ENCODE data around the gene TSACC.

DNA sequence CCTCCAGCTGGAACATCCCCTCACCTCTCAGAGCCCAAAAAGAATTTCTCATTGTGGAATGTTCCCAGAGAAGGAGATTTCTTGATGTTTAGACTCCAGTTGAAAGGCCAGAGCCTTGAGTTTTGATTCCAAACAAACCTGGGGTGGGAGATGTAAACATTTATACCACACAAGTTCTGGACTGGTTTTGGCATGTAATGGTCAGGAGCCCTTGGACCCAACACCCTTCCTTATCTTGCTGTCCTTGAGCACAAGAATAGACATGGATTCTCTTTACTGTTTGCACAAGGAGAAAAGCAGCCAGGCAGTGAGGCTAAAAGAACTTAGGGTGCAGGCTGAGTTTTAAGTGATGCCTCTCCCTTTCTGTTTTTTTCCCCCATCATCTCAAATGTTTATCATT, 35.2 kb downstream of the TSACC start:
- TF ChIP-seq SIN3A (IDR thresholded peaks at IDR 0.05; ENCODE audit: borderline replicate concordance, insufficient read depth, low read length) (no peak), POLR2AphosphoS5 (IDR thresholded peaks at IDR 0.05; ENCODE audit: low read depth, low read length) (no peak)
- TF ChIP-seq, protein P1, sequence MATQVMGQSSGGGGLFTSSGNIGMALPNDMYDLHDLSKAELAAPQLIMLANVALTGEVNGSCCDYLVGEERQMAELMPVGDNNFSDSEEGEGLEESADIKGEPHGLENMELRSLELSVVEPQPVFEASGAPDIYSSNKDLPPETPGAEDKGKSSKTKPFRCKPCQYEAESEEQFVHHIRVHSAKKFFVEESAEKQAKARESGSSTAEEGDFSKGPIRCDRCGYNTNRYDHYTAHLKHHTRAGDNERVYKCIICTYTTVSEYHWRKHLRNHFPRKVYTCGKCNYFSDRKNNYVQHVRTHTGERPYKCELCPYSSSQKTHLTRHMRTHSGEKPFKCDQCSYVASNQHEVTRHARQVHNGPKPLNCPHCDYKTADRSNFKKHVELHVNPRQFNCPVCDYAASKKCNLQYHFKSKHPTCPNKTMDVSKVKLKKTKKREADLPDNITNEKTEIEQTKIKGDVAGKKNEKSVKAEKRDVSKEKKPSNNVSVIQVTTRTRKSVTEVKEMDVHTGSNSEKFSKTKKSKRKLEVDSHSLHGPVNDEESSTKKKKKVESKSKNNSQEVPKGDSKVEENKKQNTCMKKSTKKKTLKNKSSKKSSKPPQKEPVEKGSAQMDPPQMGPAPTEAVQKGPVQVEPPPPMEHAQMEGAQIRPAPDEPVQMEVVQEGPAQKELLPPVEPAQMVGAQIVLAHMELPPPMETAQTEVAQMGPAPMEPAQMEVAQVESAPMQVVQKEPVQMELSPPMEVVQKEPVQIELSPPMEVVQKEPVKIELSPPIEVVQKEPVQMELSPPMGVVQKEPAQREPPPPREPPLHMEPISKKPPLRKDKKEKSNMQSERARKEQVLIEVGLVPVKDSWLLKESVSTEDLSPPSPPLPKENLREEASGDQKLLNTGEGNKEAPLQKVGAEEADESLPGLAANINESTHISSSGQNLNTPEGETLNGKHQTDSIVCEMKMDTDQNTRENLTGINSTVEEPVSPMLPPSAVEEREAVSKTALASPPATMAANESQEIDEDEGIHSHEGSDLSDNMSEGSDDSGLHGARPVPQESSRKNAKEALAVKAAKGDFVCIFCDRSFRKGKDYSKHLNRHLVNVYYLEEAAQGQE (IDR thresholded peaks at IDR 0.05; ENCODE audit: insufficient read depth in 1 of 2, low read depth in 2 of 2, low read length in 2 of 2), result no peak

Measured in PFSK-1 (cell line).